GM23338 (cell line): ENCODE measurements around the gene WDR35. TPM values are rescaled to one million over a fixed set of nuclear protein-coding genes. Genes with fewer than 3 reads are reported as not detected.

Source experiments
- ATAC-seq: fragments of 200-7000 bp; cut with Tn5 transposase; 3 replicates; pipeline ENCODE4 v1.9.1; 2020
- DNase-seq: peaks from one replicate; pipeline ENCODE4 v3.0.0-alpha.2; 2015; ENCODE audit warnings: low spot score
- H2AFZ ChIP-seq: fragments of 200-600 bp; sonication (generic); 2 replicates; pipeline ENCODE4 v1.8.0; 2016; ENCODE audit warnings: antibody characterized with exemption, mild to moderate bottlenecking, moderate library complexity
- H3F3A ChIP-seq: fragments of 200-600 bp; sonication (generic); replicated peaks from 2 replicates; pipeline ENCODE4 v1.8.0; 2017; ENCODE audit warnings: antibody characterized with exemption, mixed run types, low read depth
- H3K27ac ChIP-seq: fragments of 200-600 bp; sonication (generic); 2 replicates; pipeline ENCODE4 v1.6.1; 2016; ENCODE audit warnings: low read depth
- H3K27me3 ChIP-seq: fragments of 200-600 bp; sonication (generic); 2 replicates; pipeline ENCODE4 v1.8.0; 2016; ENCODE audit warnings: mild to moderate bottlenecking, mixed run types, moderate library complexity; ENCODE audit not compliant: insufficient read depth
- H3K36me3 ChIP-seq: fragments of 200-600 bp; sonication (generic); 2 replicates; pipeline ENCODE4 v1.8.0; 2016; ENCODE audit warnings: mild to moderate bottlenecking; ENCODE audit not compliant: insufficient read depth
- H3K4me1 ChIP-seq: fragments of 200-600 bp; sonication (generic); 2 replicates; pipeline ENCODE4 v1.8.0; 2016; ENCODE audit warnings: mild to moderate bottlenecking, moderate library complexity; ENCODE audit not compliant: insufficient read depth
- H3K4me2 ChIP-seq: fragments of 200-600 bp; sonication (generic); 2 replicates; pipeline ENCODE4 v1.7.1; 2017; ENCODE audit warnings: mixed run types
- H3K4me3 ChIP-seq: fragments of 200-600 bp; sonication (generic); 2 replicates; pipeline ENCODE4 v1.6.1; 2016; ENCODE audit warnings: mixed run types
- H3K79me2 ChIP-seq: fragments of 200-600 bp; sonication (generic); replicated peaks from 2 replicates; pipeline ENCODE4 v1.8.0; 2017; ENCODE audit warnings: mild to moderate bottlenecking; ENCODE audit not compliant: insufficient read depth
- H3K9me2 ChIP-seq: fragments of 200-600 bp; sonication (generic); 2 replicates; pipeline ENCODE4 v1.8.0; 2017; ENCODE audit not compliant: insufficient read depth
- H4K20me1 ChIP-seq: fragments of 200-600 bp; sonication (generic); replicated peaks from 2 replicates; pipeline ENCODE4 v1.8.0; 2017; ENCODE audit warnings: mild to moderate bottlenecking; ENCODE audit not compliant: insufficient read depth
- H3K27ac Mint-ChIP-seq: 2 replicates; pipeline ENCODE4 v1.8.0; 2020; ENCODE audit warnings: inconsistent platforms, mild to moderate bottlenecking, moderate library complexity, mixed read lengths
- H3K27me3 Mint-ChIP-seq: 3 replicates; pipeline ENCODE4 v1.8.0; 2022; ENCODE audit warnings: low read depth, mild to moderate bottlenecking, moderate library complexity, mixed read lengths, inconsistent platforms; ENCODE audit not compliant: insufficient read depth, poor library complexity
- H3K36me3 Mint-ChIP-seq: 3 replicates; pipeline ENCODE4 v1.8.0; 2021; ENCODE audit warnings: low read depth, mild to moderate bottlenecking, inconsistent platforms, moderate library complexity, mixed read lengths
- H3K4me1 Mint-ChIP-seq: 3 replicates; pipeline ENCODE4 v1.8.0; 2020; ENCODE audit warnings: mild to moderate bottlenecking, inconsistent platforms, mixed read lengths
- H3K4me3 Mint-ChIP-seq: 3 replicates; pipeline ENCODE4 v1.8.0; 2021; ENCODE audit warnings: moderate library complexity, mild to moderate bottlenecking, inconsistent platforms, mixed read lengths
- H3K9me3 Mint-ChIP-seq: 3 replicates; pipeline ENCODE4 v1.8.0; 2020; ENCODE audit warnings: moderate library complexity, mild to moderate bottlenecking, inconsistent platforms, mixed read lengths
- ETS1 ChIP-seq: IDR thresholded peaks from 2 replicates; pipeline ENCODE4 v1.6.1; 2016; ENCODE audit warnings: antibody characterized with exemption
- EZH2 ChIP-seq: fragments of 200-600 bp; sonication (generic); IDR thresholded peaks from one replicate; pipeline ENCODE4 v1.8.0; 2017; ENCODE audit warnings: antibody characterized with exemption, mild to moderate bottlenecking, low read depth; ENCODE audit not compliant: unreplicated experiment
- ZNF114 ChIP-seq: fragments of 250-450 bp; sonication (Bioruptor Pico); IDR thresholded peaks from 2 replicates; pipeline ENCODE4 v1.5.0; 2020; ENCODE audit warnings: mild to moderate bottlenecking, moderate library complexity
- ZNF462 ChIP-seq: fragments of 250-450 bp; sonication (Bioruptor Pico); IDR thresholded peaks from 2 replicates; pipeline ENCODE4 v1.5.0; 2020; ENCODE audit warnings: mild to moderate bottlenecking, moderate library complexity
- polyA plus RNA-seq: library from polyadenylated mRNA; unstranded; fragments of >200 nt; fragmentation: Nextera tagmentation; extraction: Ambion mirVana; gene quantifications from 2 replicates; pipeline ENCODE4 v1.2.1, GENCODE V29; 2016
- total RNA-seq: library from RNA; depleted of rRNA; stranded (reverse); fragments of >200 nt; shearing (Covaris generic); gene quantifications from 2 replicates; pipeline ENCODE4 v1.2.3, GENCODE V29; 2014

The WDR35 gene
- total and polyA plus RNA-seq, 2 experiments from 2014 or later: 5.3 to 20.0 TPM

GRCh38 chr2:20015482-20016083 lies 25.7 kb upstream of the WDR35 start (continued):
- TF ChIP-seq ZNF462 (CRISPR knock-in tag): no peak
- no peak for TF ChIP-seq ETS1

- TF ChIP-seq ZNF114 (CRISPR knock-in tag): no peak
- TF ChIP-seq EZH2: peak; percentile 24
- no peaks in the 10 kb centered on the region for H3K79me2 ChIP-seq
- Mint-ChIP-seq H3K27me3 (peaks cover 30% of the 10 kb centered on the region), H3K36me3 (0 out of 3 replicates have a peak, but pooled peaks cover 4% of the 10 kb centered on the region), H3K9me3 (peaks cover 9% of the 10 kb centered on the region), H3K4me3 (peak overlapping the region; percentile 79), H3K27ac (no peak overlapping the region), H3K4me1 (peaks cover 15% of the 10 kb centered on the region)
- peaks cover 45% of the 10 kb centered on the region for H3K27me3 ChIP-seq
- peak overlapping the region; percentile 54 for H2AFZ ChIP-seq
- H3K4me2 ChIP-seq: peak overlapping the region; percentile 85
- H3K27ac ChIP-seq: no peak overlapping the region
- H3K4me1 ChIP-seq: peaks cover 19% of the 10 kb centered on the region
- H3F3A ChIP-seq: 0 out of 2 replicates have a peak, but pooled peaks cover 3% of the 10 kb centered on the region
- H4K20me1 ChIP-seq: no peaks in the 10 kb centered on the region
- H3K36me3 ChIP-seq: no peaks in the 10 kb centered on the region
- H3K9me2 ChIP-seq: no peaks in the 10 kb centered on the region
- peak overlapping the region; percentile 58 for H3K4me3 ChIP-seq
- DNase-seq (peak; percentile 47), ATAC-seq (peak; percentile 36)
Observed at GRCh38 chr2:20013126-20013849, 23.4 kb upstream of the WDR35 start.
